GM23338 (cell line): Measurements from ENCODE around the gene DYRK1A. TPM values are rescaled to one million over a fixed set of nuclear protein-coding genes. Genes with fewer than 3 reads are reported as not detected.

Experiments used
- ATAC-seq: fragments of 200-7000 bp; cut with Tn5 transposase; 3 replicates; pipeline ENCODE4 v1.9.1; 2020
- DNase-seq: peaks from one replicate; pipeline ENCODE4 v3.0.0-alpha.2; 2015; ENCODE audit warnings: low spot score
- H2AFZ ChIP-seq: fragments of 200-600 bp; sonication (generic); 2 replicates; pipeline ENCODE4 v1.8.0; 2016; ENCODE audit warnings: antibody characterized with exemption, mild to moderate bottlenecking, moderate library complexity
- H3F3A ChIP-seq: fragments of 200-600 bp; sonication (generic); replicated peaks from 2 replicates; pipeline ENCODE4 v1.8.0; 2017; ENCODE audit warnings: antibody characterized with exemption, mixed run types, low read depth
- H3K27ac ChIP-seq: fragments of 200-600 bp; sonication (generic); 2 replicates; pipeline ENCODE4 v1.6.1; 2016; ENCODE audit warnings: low read depth
- H3K27me3 ChIP-seq: fragments of 200-600 bp; sonication (generic); 2 replicates; pipeline ENCODE4 v1.8.0; 2016; ENCODE audit warnings: mild to moderate bottlenecking, mixed run types, moderate library complexity; ENCODE audit not compliant: insufficient read depth
- H3K36me3 ChIP-seq: fragments of 200-600 bp; sonication (generic); 2 replicates; pipeline ENCODE4 v1.8.0; 2016; ENCODE audit warnings: mild to moderate bottlenecking; ENCODE audit not compliant: insufficient read depth
- H3K4me1 ChIP-seq: fragments of 200-600 bp; sonication (generic); 2 replicates; pipeline ENCODE4 v1.8.0; 2016; ENCODE audit warnings: mild to moderate bottlenecking, moderate library complexity; ENCODE audit not compliant: insufficient read depth
- H3K4me2 ChIP-seq: fragments of 200-600 bp; sonication (generic); 2 replicates; pipeline ENCODE4 v1.7.1; 2017; ENCODE audit warnings: mixed run types
- H3K4me3 ChIP-seq: fragments of 200-600 bp; sonication (generic); 2 replicates; pipeline ENCODE4 v1.6.1; 2016; ENCODE audit warnings: mixed run types
- H3K79me2 ChIP-seq: fragments of 200-600 bp; sonication (generic); replicated peaks from 2 replicates; pipeline ENCODE4 v1.8.0; 2017; ENCODE audit warnings: mild to moderate bottlenecking; ENCODE audit not compliant: insufficient read depth
- H3K9me2 ChIP-seq: fragments of 200-600 bp; sonication (generic); 2 replicates; pipeline ENCODE4 v1.8.0; 2017; ENCODE audit not compliant: insufficient read depth
- H4K20me1 ChIP-seq: fragments of 200-600 bp; sonication (generic); replicated peaks from 2 replicates; pipeline ENCODE4 v1.8.0; 2017; ENCODE audit warnings: mild to moderate bottlenecking; ENCODE audit not compliant: insufficient read depth
- H3K27ac Mint-ChIP-seq: 2 replicates; pipeline ENCODE4 v1.8.0; 2020; ENCODE audit warnings: inconsistent platforms, mild to moderate bottlenecking, moderate library complexity, mixed read lengths
- H3K27me3 Mint-ChIP-seq: 3 replicates; pipeline ENCODE4 v1.8.0; 2022; ENCODE audit warnings: low read depth, mild to moderate bottlenecking, moderate library complexity, mixed read lengths, inconsistent platforms; ENCODE audit not compliant: insufficient read depth, poor library complexity
- H3K36me3 Mint-ChIP-seq: 3 replicates; pipeline ENCODE4 v1.8.0; 2021; ENCODE audit warnings: low read depth, mild to moderate bottlenecking, inconsistent platforms, moderate library complexity, mixed read lengths
- H3K4me1 Mint-ChIP-seq: 3 replicates; pipeline ENCODE4 v1.8.0; 2020; ENCODE audit warnings: mild to moderate bottlenecking, inconsistent platforms, mixed read lengths
- H3K4me3 Mint-ChIP-seq: 3 replicates; pipeline ENCODE4 v1.8.0; 2021; ENCODE audit warnings: moderate library complexity, mild to moderate bottlenecking, inconsistent platforms, mixed read lengths
- H3K9me3 Mint-ChIP-seq: 3 replicates; pipeline ENCODE4 v1.8.0; 2020; ENCODE audit warnings: moderate library complexity, mild to moderate bottlenecking, inconsistent platforms, mixed read lengths
- ETS1 ChIP-seq: IDR thresholded peaks from 2 replicates; pipeline ENCODE4 v1.6.1; 2016; ENCODE audit warnings: antibody characterized with exemption
- EZH2 ChIP-seq: fragments of 200-600 bp; sonication (generic); IDR thresholded peaks from one replicate; pipeline ENCODE4 v1.8.0; 2017; ENCODE audit warnings: antibody characterized with exemption, mild to moderate bottlenecking, low read depth; ENCODE audit not compliant: unreplicated experiment
- EZH2phosphoT487 ChIP-seq: fragments of 200-600 bp; sonication (generic); IDR thresholded peaks from one replicate; pipeline ENCODE4 v1.8.1; 2018; ENCODE audit warnings: antibody characterized with exemption; ENCODE audit not compliant: unreplicated experiment
- JUNB ChIP-seq: IDR thresholded peaks from one replicate; pipeline ENCODE4 v1.6.1; 2016; ENCODE audit warnings: antibody characterized with exemption; ENCODE audit not compliant: unreplicated experiment
- NANOG ChIP-seq: IDR thresholded peaks from 2 replicates; pipeline ENCODE4 v1.6.1; 2016; ENCODE audit warnings: antibody characterized with exemption, borderline replicate concordance
- POLR2AphosphoS5 ChIP-seq: IDR thresholded peaks from 2 replicates; pipeline ENCODE4 v1.6.1; 2016; ENCODE audit warnings: antibody characterized with exemption, low read depth
- REST ChIP-seq: IDR thresholded peaks from one replicate; pipeline ENCODE4 v1.6.1; 2018; ENCODE audit warnings: antibody characterized with exemption; ENCODE audit not compliant: unreplicated experiment
- STAT1 ChIP-seq: IDR thresholded peaks from one replicate; pipeline ENCODE4 v1.6.1; 2016; ENCODE audit warnings: antibody characterized with exemption; ENCODE audit not compliant: unreplicated experiment
- ZNF114 ChIP-seq: fragments of 250-450 bp; sonication (Bioruptor Pico); IDR thresholded peaks from 2 replicates; pipeline ENCODE4 v1.5.0; 2020; ENCODE audit warnings: mild to moderate bottlenecking, moderate library complexity
- polyA plus RNA-seq: library from polyadenylated mRNA; unstranded; fragments of >200 nt; fragmentation: Nextera tagmentation; extraction: Ambion mirVana; gene quantifications from 2 replicates; pipeline ENCODE4 v1.2.1, GENCODE V29; 2016
- total RNA-seq: library from RNA; depleted of rRNA; stranded (reverse); fragments of >200 nt; shearing (Covaris generic); gene quantifications from 2 replicates; pipeline ENCODE4 v1.2.3, GENCODE V29; 2014
- TF ChIP-seq, protein P1 (sequence below), 2 experiments: fragments of 200-600 bp in 1 of 2; sonication (generic) in 1 of 2; conservative IDR thresholded peaks; 2 replicates each; pipeline versions ENCODE4 v1.5.1 to v1.6.1; 2016 to 2017; ENCODE audit warnings: antibody characterized with exemption in 2 of 2, low read depth in 2 of 2, mild to moderate bottlenecking in 2 of 2, moderate library complexity in 1 of 2

The DYRK1A gene
- total and polyA plus RNA-seq, 2 experiments from 2014 or later, result 10.3 to 84.7 TPM

GRCh38 chr21:37435711-37436110, 69.1 kb downstream of the DYRK1A start:
- Histone ChIP-seq H3K27me3 (no peaks in the 10 kb centered on the region), H3K36me3 (no peaks in the 10 kb centered on the region), H3K4me2 (peak overlapping the region; percentile 5; the same call in 1 of the 2 replicates), H3K9me2 (no peaks in the 10 kb centered on the region), H3K4me1 (peaks cover 27% of the 10 kb centered on the region), H3K27ac (0 out of 2 replicates have a peak overlapping the region, but pooled peaks have one; percentile 1), H4K20me1 (peaks cover 13% of the 10 kb centered on the region), H3K79me2 (peaks cover 97% of the 10 kb centered on the region), H2AFZ (no peak overlapping the region), H3K4me3 (no peak overlapping the region), H3F3A (no peaks in the 10 kb centered on the region)
- TF ChIP-seq REST, result no peak
- H3K4me3 Mint-ChIP-seq, result no peak overlapping the region
- DNase-seq (no peak), ATAC-seq (no peak)
- peaks cover 4% of the 10 kb centered on the region for H3K27me3 Mint-ChIP-seq
- peaks cover 28% of the 10 kb centered on the region for H3K4me1 Mint-ChIP-seq
- H3K27ac Mint-ChIP-seq, result no peak overlapping the region
- peaks cover 12% of the 10 kb centered on the region for H3K9me3 Mint-ChIP-seq
- peaks cover 24% of the 10 kb centered on the region for H3K36me3 Mint-ChIP-seq

GRCh38 chr21:37436174-37436573, 69.6 kb downstream of the DYRK1A start:
- Mint-ChIP-seq H3K4me1 (peaks cover 28% of the 10 kb centered on the region), H3K9me3 (peaks cover 12% of the 10 kb centered on the region), H3K36me3 (peaks cover 27% of the 10 kb centered on the region), H3K27me3 (peaks cover 4% of the 10 kb centered on the region), H3K27ac (no peak overlapping the region), H3K4me3 (no peak overlapping the region)
- peaks cover 16% of the 10 kb centered on the region for H4K20me1 ChIP-seq
- no peak overlapping the region for H3K27ac ChIP-seq
- H2AFZ ChIP-seq, result no peak overlapping the region
- no peaks in the 10 kb centered on the region for H3K9me2 ChIP-seq
- no peak for ATAC-seq
- H3K27me3 ChIP-seq, result no peaks in the 10 kb centered on the region
- H3K4me2 ChIP-seq, result no peak overlapping the region
- H3K4me1 ChIP-seq, result peaks cover 25% of the 10 kb centered on the region
- H3K4me3 ChIP-seq, result no peak overlapping the region
- H3K79me2 ChIP-seq, result peaks cover 97% of the 10 kb centered on the region
- DNase-seq, result no peak
- no peak for TF ChIP-seq ZNF114 (CRISPR knock-in tag)
- no peak for TF ChIP-seq STAT1
- TF ChIP-seq POLR2AphosphoS5, result no peak
- TF ChIP-seq EZH2phosphoT487, result no peak
- no peaks in the 10 kb centered on the region for H3K36me3 ChIP-seq
- no peaks in the 10 kb centered on the region for H3F3A ChIP-seq

DNA sequence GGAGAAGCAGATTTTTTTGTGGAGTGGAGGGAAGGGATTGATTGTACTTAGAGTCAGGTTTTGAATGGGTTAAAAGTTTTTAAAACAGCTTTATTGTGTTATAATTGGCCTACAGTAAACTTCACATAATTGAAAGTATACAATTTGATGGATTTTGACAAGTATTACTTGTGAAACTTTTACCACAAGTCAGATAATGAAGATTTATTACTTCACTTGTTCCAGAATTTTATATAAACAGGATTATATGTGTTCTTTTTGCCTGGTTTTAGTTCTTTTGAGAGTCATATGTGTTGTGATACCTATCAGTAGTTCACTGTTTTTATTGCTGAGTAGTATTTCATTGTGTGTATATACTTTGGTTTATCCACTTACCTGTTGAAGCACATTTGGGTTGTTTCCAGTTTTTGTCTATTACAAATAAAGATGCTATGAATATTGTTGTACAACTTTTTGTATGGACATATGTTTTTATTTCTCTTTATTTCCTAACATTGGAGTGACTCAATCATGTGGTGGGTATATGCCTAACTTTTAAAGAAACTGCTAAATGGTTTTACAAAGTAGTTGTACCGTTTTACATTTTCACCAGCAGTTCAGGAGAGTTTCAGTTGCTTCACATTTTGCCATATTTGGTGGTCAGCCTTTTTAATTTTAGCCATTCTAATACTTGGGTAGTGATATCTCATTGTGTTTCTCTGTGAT, 71.0 kb downstream of the DYRK1A start:
- Mint-ChIP-seq H3K27ac (no peak overlapping the region), H3K4me1 (peaks cover 32% of the 10 kb centered on the region)
- no peak for TF ChIP-seq JUNB
- TF ChIP-seq STAT1, result no peak
- no peak for TF ChIP-seq NANOG
- TF ChIP-seq, protein P1, sequence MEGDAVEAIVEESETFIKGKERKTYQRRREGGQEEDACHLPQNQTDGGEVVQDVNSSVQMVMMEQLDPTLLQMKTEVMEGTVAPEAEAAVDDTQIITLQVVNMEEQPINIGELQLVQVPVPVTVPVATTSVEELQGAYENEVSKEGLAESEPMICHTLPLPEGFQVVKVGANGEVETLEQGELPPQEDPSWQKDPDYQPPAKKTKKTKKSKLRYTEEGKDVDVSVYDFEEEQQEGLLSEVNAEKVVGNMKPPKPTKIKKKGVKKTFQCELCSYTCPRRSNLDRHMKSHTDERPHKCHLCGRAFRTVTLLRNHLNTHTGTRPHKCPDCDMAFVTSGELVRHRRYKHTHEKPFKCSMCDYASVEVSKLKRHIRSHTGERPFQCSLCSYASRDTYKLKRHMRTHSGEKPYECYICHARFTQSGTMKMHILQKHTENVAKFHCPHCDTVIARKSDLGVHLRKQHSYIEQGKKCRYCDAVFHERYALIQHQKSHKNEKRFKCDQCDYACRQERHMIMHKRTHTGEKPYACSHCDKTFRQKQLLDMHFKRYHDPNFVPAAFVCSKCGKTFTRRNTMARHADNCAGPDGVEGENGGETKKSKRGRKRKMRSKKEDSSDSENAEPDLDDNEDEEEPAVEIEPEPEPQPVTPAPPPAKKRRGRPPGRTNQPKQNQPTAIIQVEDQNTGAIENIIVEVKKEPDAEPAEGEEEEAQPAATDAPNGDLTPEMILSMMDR (conservative IDR thresholded peaks at IDR 0.05; ENCODE audit: low read depth in 2 of 2), result no peak
- no peak for TF ChIP-seq ETS1
- no peak for TF ChIP-seq EZH2
- TF ChIP-seq ZNF114 (CRISPR knock-in tag), result no peak
- no peak for TF ChIP-seq EZH2phosphoT487

More for the DNA sequence above, 71.0 kb downstream of the DYRK1A start:
- H4K20me1 ChIP-seq, result peaks cover 26% of the 10 kb centered on the region
- DNase-seq (no peak), ATAC-seq (no peak)
- no peak overlapping the region for H3K27ac ChIP-seq
- peaks cover 34% of the 10 kb centered on the region for H3K4me1 ChIP-seq
- H3K4me3 Mint-ChIP-seq, result no peak overlapping the region
- H3K27me3 Mint-ChIP-seq, result peaks cover 8% of the 10 kb centered on the region
- H3K36me3 ChIP-seq, result no peaks in the 10 kb centered on the region
- peaks cover 12% of the 10 kb centered on the region for H3K9me3 Mint-ChIP-seq
- H2AFZ ChIP-seq, result no peak overlapping the region
- peaks cover 27% of the 10 kb centered on the region for H3K36me3 Mint-ChIP-seq
- no peaks in the 10 kb centered on the region for H3K27me3 ChIP-seq
- no peak overlapping the region for H3K4me3 ChIP-seq
- peaks cover 97% of the 10 kb centered on the region for H3K79me2 ChIP-seq
- no peaks in the 10 kb centered on the region for H3F3A ChIP-seq
- H3K9me2 ChIP-seq, result no peaks in the 10 kb centered on the region
- no peak overlapping the region for H3K4me2 ChIP-seq
